Measurements from ENCODE around the gene ATP8B4. TPM values are rescaled to one million over a fixed set of nuclear protein-coding genes. Genes with fewer than 3 reads are reported as not detected.
"Not testable (repeated sequence)": the region's sequence is repeated elsewhere in the genome, so short reads cannot be mapped to it uniquely, and the experiment has no call there.

ATP8B4 gene
- polyA plus RNA-seq, 3 donors: 6.1 to 9.6 (median 6.8) TPM

GRCh38 chr15:49964061-49964460, 155.0 kb downstream of the ATP8B4 start:
- no peaks in the 10 kb centered on the region for H4K20me1 ChIP-seq (ENCODE audit: insufficient read depth, low read length)
- no peak overlapping the region for H3K4me3 Mint-ChIP-seq
- no peak for TF ChIP-seq CTCF (IDR thresholded peaks at IDR 0.05)
- peaks cover 17 to 18% of the 10 kb centered on the region in 2 donors for H3K9me3 ChIP-seq (replicated peaks in 1 of 2; ENCODE audit: control insufficient read depth in 1 of 2, insufficient read depth in 1 of 2, low read length in 2 of 2)
- H3K4me2 ChIP-seq (replicated peaks; ENCODE audit: extremely low read depth, low read length, poor library complexity, severe bottlenecking): no peak overlapping the region
- H3K27me3 Mint-ChIP-seq (ENCODE audit: low read depth in 3 of 3): peaks cover 0 to 2% (median 0%) of the 10 kb centered on the region in 3 donors
- intact Hi-C loops (cut with micrococcal nuclease): no loop called here
- no peak overlapping the region for H3K4me3 ChIP-seq (replicated peaks in 1 of 3; ENCODE audit: low read depth in 2 of 3, low read length in 3 of 3)
- H3K36me3 Mint-ChIP-seq: peaks cover 57 to 83% of the 10 kb centered on the region in 2 donors
- H3K36me3 ChIP-seq (replicated peaks in 1 of 2; ENCODE audit: control insufficient read depth in 1 of 2, insufficient read depth in 2 of 2, low read length in 2 of 2): peaks cover 21 to 87% of the 10 kb centered on the region in 2 donors
- H3K27ac Mint-ChIP-seq: peak overlapping the region in 1 of 7 donors; percentile 18
- no peaks in the 10 kb centered on the region for H3K4me1 Mint-ChIP-seq
- H3K9me3 Mint-ChIP-seq: peaks cover 15 to 27% (median 21%) of the 10 kb centered on the region in 7 donors
- H3K9ac ChIP-seq (ENCODE audit: insufficient read depth, low read length, poor library complexity, severe bottlenecking): no peak overlapping the region
- peak overlapping the region in 1 of 2 donors; percentile 16 for H3K27ac ChIP-seq (ENCODE audit: low read depth in 1 of 2, low read length in 2 of 2)
- H3K27me3 ChIP-seq (ENCODE audit: control insufficient read depth in 2 of 2, insufficient read depth in 2 of 2, low read length in 2 of 2): no peaks in the 10 kb centered on the region
- no peak for DNase-seq
- no peaks in the 10 kb centered on the region for H3K4me1 ChIP-seq (ENCODE audit: control insufficient read depth in 1 of 2, insufficient read depth in 2 of 2, low read length in 2 of 2)
- no peak overlapping the region for H2AFZ ChIP-seq (ENCODE audit: insufficient read depth, low read depth, low read length, poor library complexity, severe bottlenecking)
- H3K79me2 ChIP-seq (ENCODE audit: insufficient read depth, low read length): peaks cover 12% of the 10 kb centered on the region

- Histone ChIP-seq H3K9me3 (replicated peaks in 1 of 2; ENCODE audit: control insufficient read depth in 1 of 2, insufficient read depth in 1 of 2, low read length in 2 of 2) (peaks cover 17 to 18% of the 10 kb centered on the region in 2 donors), H3K36me3 (replicated peaks in 1 of 2; ENCODE audit: control insufficient read depth in 1 of 2, insufficient read depth in 2 of 2, low read length in 2 of 2) (peaks cover 21 to 88% of the 10 kb centered on the region in 2 donors)
- H3K27ac ChIP-seq (ENCODE audit: low read depth in 1 of 2, low read length in 2 of 2); H3K27me3 Mint-ChIP-seq (ENCODE audit: low read depth in 3 of 3); H3K9ac ChIP-seq (ENCODE audit: insufficient read depth, low read length, poor library complexity, severe bottlenecking); H2AFZ ChIP-seq (ENCODE audit: insufficient read depth, low read depth, low read length, poor library complexity, severe bottlenecking); H3K4me3 ChIP-seq (replicated peaks in 1 of 3; ENCODE audit: low read depth in 2 of 3, low read length in 3 of 3); H3K4me3 Mint-ChIP-seq; H3K4me1 ChIP-seq (ENCODE audit: control insufficient read depth in 1 of 2, insufficient read depth in 2 of 2, low read length in 2 of 2); intact Hi-C loops (cut with micrococcal nuclease); H3K27me3 ChIP-seq (ENCODE audit: control insufficient read depth in 2 of 2, insufficient read depth in 2 of 2, low read length in 2 of 2); H3K4me1 Mint-ChIP-seq; H3K79me2 ChIP-seq (ENCODE audit: insufficient read depth, low read length); H4K20me1 ChIP-seq (ENCODE audit: insufficient read depth, low read length); DNase-seq; H3K4me2 ChIP-seq (replicated peaks; ENCODE audit: extremely low read depth, low read length, poor library complexity, severe bottlenecking); H3K27ac Mint-ChIP-seq: not testable (repeated sequence)
- Mint-ChIP-seq H3K36me3 (peaks cover 52 to 80% of the 10 kb centered on the region in 2 donors), H3K9me3 (peaks cover 13 to 27% (median 21%) of the 10 kb centered on the region in 7 donors)
- WGBS (ENCODE audit: insufficient coverage): no CpG with 5 or more reads among the region's 9 CpGs
These were observed 155.8 kb downstream of the ATP8B4 start for GRCh38 chr15:49963033-49963772.

Measured in CD14-positive monocyte (primary cell).